Epithelial cell of proximal tubule (primary cell): Measurements from ENCODE around the gene SMAD3. TPM values are rescaled to one million over a fixed set of nuclear protein-coding genes. Genes with fewer than 3 reads are reported as not detected.

Source experiments
- DNase-seq: peaks from one replicate; pipeline ENCODE4 v3.0.0-alpha.2; 2011; ENCODE audit warnings: low read depth
- H3K4me3 ChIP-seq: 2 replicates; pipeline ENCODE4 v1.5.1; 2011; ENCODE audit warnings: low read depth, mild to moderate bottlenecking, low read length
- total RNA-seq: library from RNA; depleted of rRNA; stranded (reverse); fragments of >200 nt; gene quantifications from 2 replicates; pipeline ENCODE4 v1.2.3, GENCODE V29; 2015
- TF ChIP-seq, protein P1 (sequence below): conservative IDR thresholded peaks from 2 replicates; pipeline ENCODE4 v1.5.1; 2012; ENCODE audit warnings: low read depth, mild to moderate bottlenecking, low read length

SMAD3 gene
- total RNA-seq, 1 donor from 2014 or later: 97.4 TPM

DNA sequence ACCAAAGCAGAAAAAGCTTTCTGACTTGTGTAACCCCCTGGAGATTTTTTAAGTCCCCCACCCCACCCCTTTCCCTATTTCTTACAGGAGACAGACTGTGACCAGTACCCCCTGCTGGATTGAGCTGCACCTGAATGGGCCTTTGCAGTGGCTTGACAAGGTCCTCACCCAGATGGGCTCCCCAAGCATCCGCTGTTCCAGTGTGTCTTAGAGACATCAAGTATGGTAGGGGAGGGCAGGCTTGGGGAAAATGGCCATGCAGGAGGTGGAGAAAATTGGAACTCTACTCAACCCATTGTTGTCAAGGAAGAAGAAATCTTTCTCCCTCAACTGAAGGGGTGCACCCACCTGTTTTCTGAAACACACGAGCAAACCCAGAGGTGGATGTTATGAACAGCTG is 124.9 kb downstream of the SMAD3 start:
- H3K4me3 ChIP-seq: no peak overlapping the region
- no peak for DNase-seq
- TF ChIP-seq, protein P1, sequence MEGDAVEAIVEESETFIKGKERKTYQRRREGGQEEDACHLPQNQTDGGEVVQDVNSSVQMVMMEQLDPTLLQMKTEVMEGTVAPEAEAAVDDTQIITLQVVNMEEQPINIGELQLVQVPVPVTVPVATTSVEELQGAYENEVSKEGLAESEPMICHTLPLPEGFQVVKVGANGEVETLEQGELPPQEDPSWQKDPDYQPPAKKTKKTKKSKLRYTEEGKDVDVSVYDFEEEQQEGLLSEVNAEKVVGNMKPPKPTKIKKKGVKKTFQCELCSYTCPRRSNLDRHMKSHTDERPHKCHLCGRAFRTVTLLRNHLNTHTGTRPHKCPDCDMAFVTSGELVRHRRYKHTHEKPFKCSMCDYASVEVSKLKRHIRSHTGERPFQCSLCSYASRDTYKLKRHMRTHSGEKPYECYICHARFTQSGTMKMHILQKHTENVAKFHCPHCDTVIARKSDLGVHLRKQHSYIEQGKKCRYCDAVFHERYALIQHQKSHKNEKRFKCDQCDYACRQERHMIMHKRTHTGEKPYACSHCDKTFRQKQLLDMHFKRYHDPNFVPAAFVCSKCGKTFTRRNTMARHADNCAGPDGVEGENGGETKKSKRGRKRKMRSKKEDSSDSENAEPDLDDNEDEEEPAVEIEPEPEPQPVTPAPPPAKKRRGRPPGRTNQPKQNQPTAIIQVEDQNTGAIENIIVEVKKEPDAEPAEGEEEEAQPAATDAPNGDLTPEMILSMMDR: no peak

- no peak overlapping the region for H3K4me3 ChIP-seq
- TF ChIP-seq, protein P1: no peak
- DNase-seq: no peak
Measured at GRCh38 chr15:67190813-67191212, 125.4 kb downstream of the SMAD3 start.

DNA sequence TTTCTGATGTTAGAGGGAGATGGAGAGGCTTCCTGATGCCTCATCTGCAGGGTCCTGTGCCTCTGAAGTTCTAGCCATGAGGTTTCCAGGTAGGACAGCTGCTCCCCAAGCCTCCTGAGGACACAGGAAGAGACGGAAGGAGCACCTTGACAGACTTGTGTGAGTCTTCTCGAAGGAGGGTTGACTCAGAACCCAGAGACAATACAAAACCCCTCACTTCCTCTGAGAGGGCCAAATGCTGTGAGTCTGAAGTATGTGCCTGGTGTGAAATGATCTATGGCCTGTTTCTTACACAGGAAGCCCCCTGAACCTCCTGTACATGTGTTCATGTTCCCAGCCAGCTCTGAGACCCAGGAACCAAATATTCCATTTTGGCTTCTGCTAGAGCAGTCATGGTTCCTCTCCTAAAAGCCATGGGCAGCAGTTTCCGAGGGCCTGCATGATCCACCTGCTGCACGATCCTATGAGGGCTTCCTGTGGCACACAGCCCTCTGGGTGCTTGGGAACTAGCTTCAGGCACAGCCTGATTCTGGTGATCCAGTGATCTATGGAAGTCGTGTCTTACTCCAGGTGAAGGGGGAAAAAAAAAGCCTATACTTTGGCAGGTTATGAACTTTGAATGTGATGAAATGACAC is 126.9 kb downstream of the SMAD3 start:
- DNase-seq: no peak
- H3K4me3 ChIP-seq: no peak overlapping the region
- TF ChIP-seq, protein P1: no peak

- TF ChIP-seq, protein P1: no peak
- H3K4me3 ChIP-seq: no peak overlapping the region
- DNase-seq: no peak
Measured at GRCh38 chr15:67193223-67193990, 128.0 kb downstream of the SMAD3 start.

GRCh38 chr15:67194171-67195114 is 129.0 kb downstream of the SMAD3 start:
- no peak for DNase-seq
- no peak overlapping the region for H3K4me3 ChIP-seq
- TF ChIP-seq, protein P1: no peak

DNA sequence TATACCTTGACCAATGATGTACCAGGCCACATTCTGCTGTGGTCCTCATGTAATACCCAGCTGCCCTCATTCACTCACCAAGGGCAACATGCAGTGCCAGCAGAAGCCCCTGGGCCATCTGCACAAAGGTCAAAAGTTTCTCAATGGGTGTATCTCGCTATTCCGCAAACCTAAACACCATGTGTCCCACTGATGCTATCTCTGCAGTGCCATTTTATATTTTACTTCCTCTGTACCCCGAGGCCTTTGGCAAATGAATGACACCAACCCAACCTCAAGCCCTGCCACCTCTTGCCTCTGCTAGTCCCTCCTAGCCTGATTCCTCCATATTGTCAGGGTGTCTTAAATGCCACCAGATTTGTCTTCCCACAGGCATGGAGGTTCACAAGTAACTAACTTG is 129.9 kb downstream of the SMAD3 start:
- TF ChIP-seq, protein P1: no peak
- no peak for DNase-seq
- H3K4me3 ChIP-seq: no peak overlapping the region
